Measurements from ENCODE around the gene AUH. TPM values are rescaled to one million over a fixed set of nuclear protein-coding genes. Genes with fewer than 3 reads are reported as not detected.

AUH gene
- total RNA-seq, 1 experiment from 2014 or later, result 21.7 TPM

DNA sequence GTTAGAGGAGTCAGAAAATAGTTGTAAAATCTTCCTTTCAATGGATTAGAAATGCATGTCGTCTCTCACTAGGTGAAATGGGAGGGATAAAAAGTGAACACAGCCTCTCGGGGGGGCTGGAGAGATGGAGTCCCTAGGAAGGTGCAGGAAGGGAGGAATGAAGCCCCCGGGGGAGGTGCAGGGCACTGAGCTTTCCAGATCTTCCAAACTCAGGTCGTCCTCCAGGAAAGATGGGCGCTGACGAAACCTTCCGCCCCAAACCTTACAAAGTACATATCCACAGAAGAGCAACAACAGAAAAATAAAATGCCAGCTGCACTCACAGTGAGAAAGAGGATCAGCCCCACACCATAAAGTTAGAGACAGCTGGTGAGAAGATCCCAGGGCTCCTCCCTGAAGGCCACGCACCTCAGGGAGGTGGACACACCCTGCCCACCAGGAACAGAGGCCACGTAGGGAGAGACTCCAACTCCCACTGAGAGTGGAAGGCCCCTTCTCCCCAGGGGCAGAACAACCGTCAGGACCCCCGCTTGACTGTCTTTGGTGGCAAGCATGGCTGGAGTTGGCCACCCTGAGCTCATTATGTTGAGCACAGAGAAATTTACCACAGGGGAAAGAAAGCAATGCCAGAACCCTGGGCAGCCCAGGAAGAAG is 174.3 kb downstream of the AUH start:
- WGBS (ENCODE audit: extremely low coverage, insufficient read length, low lambda C conversion rate), result no CpG with 5 or more reads among the region's 11 CpGs
- Histone ChIP-seq H3K79me2 (ENCODE audit: insufficient read depth, low read length) (no peaks in the 10 kb centered on the region), H4K8ac (replicated peaks; ENCODE audit: insufficient read length, low read depth, low read length) (no peak overlapping the region), H3K4me1 (ENCODE audit: insufficient read depth, low read length) (no peaks in the 10 kb centered on the region), H2BK15ac (ENCODE audit: low read depth, low read length) (no peak overlapping the region), H3K27ac (ENCODE audit: insufficient read length, low read depth, low read length) (no peak overlapping the region), H4K5ac (ENCODE audit: insufficient read length, low read depth, low read length) (no peak overlapping the region), H4K91ac (ENCODE audit: insufficient read length, low read depth, low read length) (no peak overlapping the region), H4K20me1 (ENCODE audit: control insufficient read depth, insufficient read depth, insufficient read length) (no peaks in the 10 kb centered on the region), H3K14ac (ENCODE audit: insufficient read depth, low read length) (no peak overlapping the region; the same call in 1 of the 2 replicates), H2BK120ac (ENCODE audit: low read depth, low read length, poor library complexity, severe bottlenecking) (no peak overlapping the region), H3K4me2 (ENCODE audit: insufficient read depth, insufficient read length, low read length) (no peak overlapping the region), H3K79me1 (ENCODE audit: insufficient read depth, low read depth, low read length, poor library complexity, severe bottlenecking) (no peaks in the 10 kb centered on the region), H3K56ac (ENCODE audit: insufficient read length, low read depth, low read length) (no peak overlapping the region), H3K4ac (ENCODE audit: low read depth, low read length) (no peak overlapping the region), H2BK12ac (ENCODE audit: insufficient read length, low read depth, low read length) (no peak overlapping the region), H3K18ac (ENCODE audit: insufficient read length, low read depth, low read length) (no peak overlapping the region), H2BK5ac (ENCODE audit: insufficient read length, low read length) (no peak overlapping the region), H3T11ph (ENCODE audit: low read length) (no peak overlapping the region), H3K9ac (ENCODE audit: extremely low read depth, insufficient read length, low read length) (no peak overlapping the region), H3K27me3 (ENCODE audit: insufficient read depth, low read length) (no peaks in the 10 kb centered on the region), H2AFZ (ENCODE audit: low read length) (no peak overlapping the region), H3K23ac (ENCODE audit: insufficient read length, low read depth, low read length) (no peak overlapping the region), H3K9me3 (ENCODE audit: control insufficient read depth, low read depth, low read length) (no peaks in the 10 kb centered on the region), H3K23me2 (ENCODE audit: insufficient read length, low read depth, low read length, poor library complexity, severe bottlenecking) (no peaks in the 10 kb centered on the region), H2BK20ac (ENCODE audit: low read depth, low read length, poor library complexity, severe bottlenecking) (no peak overlapping the region), H2AK5ac (ENCODE audit: insufficient read length, low read length) (no peak overlapping the region)
- H3K27me3 Mint-ChIP-seq (ENCODE audit: low read depth), result peaks cover 14% of the 10 kb centered on the region
- DNase-seq, result no peak
- H3K4me3 Mint-ChIP-seq, result no peak overlapping the region
- peaks cover 8 to 9% of the 10 kb centered on the region in 2 experiments for H3K4me1 Mint-ChIP-seq
- no peak for TF ChIP-seq CTCF (conservative IDR thresholded peaks at IDR 0.05)
- H3K36me3 Mint-ChIP-seq (ENCODE audit: insufficient read depth in 1 of 3, low read depth in 3 of 3), result peaks cover 0 to 10% (median 0%) of the 10 kb centered on the region in 3 experiments; a peak in 3 of 7 replicates
- peak overlapping the region in 1 of 3 experiments; percentile 72; a peak in 1 of 7 replicates for H3K27ac Mint-ChIP-seq
- H3K9me3 Mint-ChIP-seq, result peaks cover 9 to 11% of the 10 kb centered on the region in 2 experiments; a peak in 3 of 5 replicates
